ENCODE measurements around the gene NOP56. TPM values are rescaled to one million over a fixed set of nuclear protein-coding genes. Genes with fewer than 3 reads are reported as not detected.

NOP56 gene
- total RNA-seq, 1 experiment from 2014 or later: 497 TPM

DNA sequence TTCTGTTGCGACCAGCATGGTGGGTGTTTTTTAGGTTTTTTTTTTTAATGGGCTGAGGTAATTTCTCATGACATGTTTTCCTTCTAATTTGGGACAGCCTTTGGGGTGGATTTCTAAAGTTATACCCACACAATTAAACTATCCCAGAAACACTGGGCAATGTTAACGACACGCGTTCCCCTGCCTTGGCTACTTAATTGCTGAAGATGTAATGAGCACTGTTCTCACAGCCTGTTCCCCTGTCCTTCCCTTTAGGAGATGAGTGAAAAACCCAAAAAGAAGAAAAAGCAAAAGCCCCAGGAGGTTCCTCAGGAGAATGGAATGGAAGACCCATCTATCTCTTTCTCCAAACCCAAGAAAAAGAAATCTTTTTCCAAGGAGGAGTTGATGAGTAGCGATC lies 5.2 kb downstream of the NOP56 start:
- CTCF ChIA-PET: no interaction called here
- peaks cover 96% of the 10 kb centered on the region for H3K36me3 Mint-ChIP-seq (ENCODE audit: insufficient read depth, unreplicated experiment)
- BruUV-seq (replicated peaks): no TSS peak

DNA sequence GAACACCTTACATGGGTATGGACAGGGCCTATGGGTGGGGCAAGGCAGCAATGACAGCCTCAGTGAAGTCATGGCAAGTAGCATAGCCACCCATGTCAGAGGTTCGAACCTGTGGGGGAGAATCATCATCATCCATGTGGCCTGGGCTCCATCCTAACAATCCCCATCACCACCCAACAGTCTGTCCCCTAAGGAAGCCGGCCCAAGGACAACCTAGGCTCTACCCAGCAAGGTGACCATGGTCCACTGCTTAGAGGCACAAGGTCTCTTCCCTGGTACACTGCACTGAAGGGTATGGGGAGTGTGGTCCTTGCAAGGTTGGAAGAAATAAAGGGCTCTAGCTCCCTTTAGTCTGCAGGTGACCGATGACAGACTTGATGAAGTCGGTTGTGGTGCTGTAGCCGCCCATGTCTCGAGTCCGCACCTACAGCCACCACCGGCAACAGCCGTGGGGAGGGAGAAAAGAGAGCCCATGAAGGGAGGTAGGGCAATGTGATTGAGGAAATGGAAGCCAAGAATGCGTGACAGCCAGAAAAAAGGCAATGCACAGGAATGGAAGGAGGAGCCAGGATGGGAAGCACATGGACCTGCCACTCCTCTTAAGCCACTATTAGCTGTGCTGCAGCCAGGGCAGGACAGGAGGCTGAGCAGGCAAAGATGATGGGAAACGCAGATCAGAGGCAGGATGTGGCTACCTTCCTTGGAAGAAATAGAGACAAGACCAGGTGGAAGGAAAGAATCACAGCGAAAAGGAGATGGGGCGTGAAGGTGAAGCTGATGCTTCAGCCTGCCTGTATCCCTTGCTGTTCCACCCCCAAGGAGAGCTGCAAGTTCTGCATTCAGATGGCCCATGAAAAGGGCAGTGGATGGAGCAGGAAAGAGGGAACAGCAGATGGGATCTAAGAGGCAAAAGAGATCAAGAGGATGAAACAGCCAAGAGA lies 6.3 kb downstream of the NOP56 start:
- TF ChIP-seq, protein P1, sequence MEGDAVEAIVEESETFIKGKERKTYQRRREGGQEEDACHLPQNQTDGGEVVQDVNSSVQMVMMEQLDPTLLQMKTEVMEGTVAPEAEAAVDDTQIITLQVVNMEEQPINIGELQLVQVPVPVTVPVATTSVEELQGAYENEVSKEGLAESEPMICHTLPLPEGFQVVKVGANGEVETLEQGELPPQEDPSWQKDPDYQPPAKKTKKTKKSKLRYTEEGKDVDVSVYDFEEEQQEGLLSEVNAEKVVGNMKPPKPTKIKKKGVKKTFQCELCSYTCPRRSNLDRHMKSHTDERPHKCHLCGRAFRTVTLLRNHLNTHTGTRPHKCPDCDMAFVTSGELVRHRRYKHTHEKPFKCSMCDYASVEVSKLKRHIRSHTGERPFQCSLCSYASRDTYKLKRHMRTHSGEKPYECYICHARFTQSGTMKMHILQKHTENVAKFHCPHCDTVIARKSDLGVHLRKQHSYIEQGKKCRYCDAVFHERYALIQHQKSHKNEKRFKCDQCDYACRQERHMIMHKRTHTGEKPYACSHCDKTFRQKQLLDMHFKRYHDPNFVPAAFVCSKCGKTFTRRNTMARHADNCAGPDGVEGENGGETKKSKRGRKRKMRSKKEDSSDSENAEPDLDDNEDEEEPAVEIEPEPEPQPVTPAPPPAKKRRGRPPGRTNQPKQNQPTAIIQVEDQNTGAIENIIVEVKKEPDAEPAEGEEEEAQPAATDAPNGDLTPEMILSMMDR (IDR thresholded peaks at IDR 0.05; ENCODE audit: insufficient read depth in 1 of 2, low read depth in 1 of 2, low read length in 1 of 2, severe bottlenecking in 1 of 2, unreplicated experiment in 1 of 2): no peak
- POLR2A ChIA-PET: no interaction called here
- no TSS peak for BruUV-seq (replicated peaks)
- Histone ChIP-seq H3K9me3 (no peaks in the 10 kb centered on the region), H3K27me3 (replicated peaks; ENCODE audit: control insufficient read depth, insufficient read depth, low read length) (no peaks in the 10 kb centered on the region), H3K36me3 (ENCODE audit: control insufficient read depth, insufficient read depth, low read length) (peaks cover 25% of the 10 kb centered on the region), H3K4me3 (ENCODE audit: low read depth, low read length) (no peak overlapping the region), H3K4me1 (peaks cover 7% of the 10 kb centered on the region)
- intact Hi-C loops (cut with micrococcal nuclease; ENCODE audit: unreplicated experiment): no loop called here
- H3K4me1 Mint-ChIP-seq (ENCODE audit: low read depth, unreplicated experiment): peaks cover 13% of the 10 kb centered on the region
- peak overlapping the region; percentile 6 for H3K27ac Mint-ChIP-seq (ENCODE audit: unreplicated experiment)
- no peaks in the 10 kb centered on the region for H3K9me3 Mint-ChIP-seq (ENCODE audit: unreplicated experiment)
- H3K27me3 Mint-ChIP-seq (ENCODE audit: insufficient read depth, unreplicated experiment): no peaks in the 10 kb centered on the region
- peaks cover 89% of the 10 kb centered on the region for H3K36me3 Mint-ChIP-seq (ENCODE audit: insufficient read depth, unreplicated experiment)
- CTCF ChIA-PET: interaction anchor here (0.6 kb wide), 1 partner anchor 133 kb away, joined by 5 read pairs; no protein-coding TSS in a partner anchor
- peak in 1 of 2 experiments; percentile 67 for DNase-seq
- H3K4me3 Mint-ChIP-seq (ENCODE audit: unreplicated experiment): no peak overlapping the region

More for the DNA sequence above, 5.2 kb downstream of the NOP56 start:
- H3K4me1 ChIP-seq: peaks cover 8% of the 10 kb centered on the region
- Mint-ChIP-seq H3K9me3 (ENCODE audit: unreplicated experiment) (no peaks in the 10 kb centered on the region), H3K27ac (ENCODE audit: unreplicated experiment) (no peak overlapping the region), H3K4me1 (ENCODE audit: low read depth, unreplicated experiment) (peaks cover 13% of the 10 kb centered on the region), H3K27me3 (ENCODE audit: insufficient read depth, unreplicated experiment) (no peaks in the 10 kb centered on the region), H3K4me3 (ENCODE audit: unreplicated experiment) (no peak overlapping the region)
- no peak for DNase-seq
- H3K4me3 ChIP-seq (ENCODE audit: low read depth, low read length): no peak overlapping the region
- H3K27me3 ChIP-seq (replicated peaks; ENCODE audit: control insufficient read depth, insufficient read depth, low read length): no peaks in the 10 kb centered on the region
- TF ChIP-seq, protein P1 (IDR thresholded peaks at IDR 0.05; ENCODE audit: insufficient read depth in 1 of 2, low read depth in 1 of 2, low read length in 1 of 2, severe bottlenecking in 1 of 2, unreplicated experiment in 1 of 2): no peak
- H3K9me3 ChIP-seq: no peaks in the 10 kb centered on the region
- peaks cover 25% of the 10 kb centered on the region for H3K36me3 ChIP-seq (ENCODE audit: control insufficient read depth, insufficient read depth, low read length)
- intact Hi-C loops (cut with micrococcal nuclease; ENCODE audit: unreplicated experiment): no loop called here
- POLR2A ChIA-PET: interaction anchor here (0.7 kb wide), 1 partner anchor 363 kb away, joined by 4 read pairs; no protein-coding TSS in a partner anchor

DNA sequence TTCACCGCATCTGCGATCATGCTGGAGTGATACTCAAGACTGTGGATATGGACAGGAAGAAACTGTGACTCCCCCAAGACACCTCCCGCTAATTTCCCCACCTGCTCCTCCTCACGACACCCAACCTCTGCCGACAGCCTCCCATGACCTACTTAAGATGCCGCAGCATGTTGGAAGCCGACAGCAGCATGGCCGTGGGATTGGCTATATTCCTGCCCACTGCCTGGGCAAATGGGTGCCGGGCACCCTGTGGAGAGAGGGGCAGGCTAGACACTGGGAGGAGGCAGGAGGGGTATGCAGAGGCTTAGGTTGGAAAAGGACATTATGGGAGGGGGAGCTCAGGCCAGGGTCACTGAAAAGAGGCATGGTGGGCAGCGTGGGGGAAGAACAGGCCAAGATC lies 7.1 kb downstream of the NOP56 start:
- CTCF ChIA-PET: no interaction called here
- peaks cover 87% of the 10 kb centered on the region for H3K36me3 Mint-ChIP-seq (ENCODE audit: insufficient read depth, unreplicated experiment)
- Histone ChIP-seq H3K4me3 (ENCODE audit: low read depth, low read length) (no peak overlapping the region), H3K9me3 (no peaks in the 10 kb centered on the region), H3K27me3 (replicated peaks; ENCODE audit: control insufficient read depth, insufficient read depth, low read length) (no peaks in the 10 kb centered on the region), H3K36me3 (ENCODE audit: control insufficient read depth, insufficient read depth, low read length) (peaks cover 23% of the 10 kb centered on the region), H3K4me1 (no peaks in the 10 kb centered on the region; the same call in 1 of the 2 replicates)
- no peaks in the 10 kb centered on the region for H3K27me3 Mint-ChIP-seq (ENCODE audit: insufficient read depth, unreplicated experiment)
- TF ChIP-seq, protein P1 (IDR thresholded peaks at IDR 0.05; ENCODE audit: insufficient read depth in 1 of 2, low read depth in 1 of 2, low read length in 1 of 2, severe bottlenecking in 1 of 2, unreplicated experiment in 1 of 2): no peak
- H3K27ac Mint-ChIP-seq (ENCODE audit: unreplicated experiment): peak overlapping the region; percentile 6
- intact Hi-C loops (cut with micrococcal nuclease; ENCODE audit: unreplicated experiment): no loop called here
- POLR2A ChIA-PET: no interaction called here
- H3K4me1 Mint-ChIP-seq (ENCODE audit: low read depth, unreplicated experiment): peaks cover 13% of the 10 kb centered on the region
- H3K9me3 Mint-ChIP-seq (ENCODE audit: unreplicated experiment): no peaks in the 10 kb centered on the region
- H3K4me3 Mint-ChIP-seq (ENCODE audit: unreplicated experiment): no peak overlapping the region
- no TSS peak for BruUV-seq (replicated peaks)
- no peak for DNase-seq

All from Caco-2 (cell line).